Upper lobe of left lung (tissue), 6 donors: Measurements from ENCODE around the gene ULK1. TPM values are rescaled to one million over a fixed set of nuclear protein-coding genes. Genes with fewer than 3 reads are reported as not detected.

ENCODE experiments used
- ATAC-seq, 2 donors: fragments of 200-7000 bp; cut with Tn5 transposase; one replicate each; pipeline ENCODE4 v1.9.1; 2022; ENCODE audit warnings: mild to moderate bottlenecking in 2 of 2, moderate library complexity in 2 of 2; ENCODE audit not compliant: low FRiP score in 2 of 2
- DNase-seq, 2 donors: peaks; one replicate each; pipeline ENCODE4 v3.0.0-alpha.2; 2019 to 2020
- H3K27ac ChIP-seq, 4 donors: fragments of 200-600 bp; sonication (generic); one replicate each; pipeline ENCODE4 v1.5.1; 2016 to 2019
- H3K27me3 ChIP-seq, 4 donors: fragments of 200-600 bp; sonication (generic); one replicate each; pipeline ENCODE4 v1.5.1; 2017 to 2019
- H3K36me3 ChIP-seq, 4 donors: fragments of 200-600 bp; sonication (generic); one replicate each; pipeline ENCODE4 v1.5.1; 2016 to 2019
- H3K4me1 ChIP-seq, 4 donors: fragments of 200-600 bp; sonication (generic); one replicate each; pipeline ENCODE4 v1.5.1; 2018 to 2019
- H3K4me3 ChIP-seq, 4 donors: fragments of 200-600 bp; sonication (generic); one replicate each; pipeline ENCODE4 v1.5.1; 2017 to 2019; ENCODE audit warnings: mild to moderate bottlenecking in 2 of 4, moderate library complexity in 1 of 4
- H3K9me3 ChIP-seq, 4 donors: fragments of 200-600 bp; sonication (generic); one replicate each; pipeline ENCODE4 v1.5.1; 2018 to 2019
- CTCF ChIP-seq, 6 experiments: fragments of 450-650 bp in 4 of 6; fragments of 200-600 bp in 2 of 6; sonication (generic) in 2 of 6; IDR thresholded peaks; one replicate each; pipeline ENCODE4 v1.5.1; 2016 to 2019; ENCODE audit warnings: antibody characterized with exemption in 6 of 6
- EP300 ChIP-seq, 4 donors: sonication (generic); formaldehyde crosslinking; IDR thresholded peaks; one replicate each; pipeline ENCODE4 v1.5.1; 2017; ENCODE audit warnings: antibody characterized with exemption in 4 of 4, control low read depth in 2 of 4
- POLR2A ChIP-seq, 4 donors: fragments of 450-650 bp; IDR thresholded peaks; one replicate each; pipeline ENCODE4 v1.5.1; 2016 to 2017; ENCODE audit warnings: antibody characterized with exemption in 4 of 4, mild to moderate bottlenecking in 2 of 4
- POLR2AphosphoS5 ChIP-seq, 2 donors: sonication (generic); formaldehyde crosslinking; IDR thresholded peaks; one replicate each; pipeline ENCODE4 v1.5.1; 2017; ENCODE audit warnings: antibody characterized with exemption in 2 of 2
- WGBS, 2 donors: methylation state at CpG; one replicate each; pipeline ENCODE4 v1.1.5; 2017 to 2018; 5-methylcytosine and 5-hydroxymethylcytosine counted together
- total RNA-seq, 6 donors: library from RNA; depleted of rRNA in 4 of 6; stranded (reverse); fragments of >200 nt in 4 of 6; gene quantifications; one replicate each; pipeline versions ENCODE4 v1.1.0 to v1.2.1, GENCODE V29; 2016 to 2021
- donor health status: DM: no; HTN: no; CAD: no; lungs with moderate emphysema.
- donor health status: DM: no; HTN: yes; CAD: no; lungs with severe emphysema.

ULK1 gene
- total RNA-seq, 6 donors from 2014 or later = 6.8 to 93.2 (median 40.7) TPM

- peaks cover 32 to 93% (median 79%) of the 10 kb centered on the region in 4 donors for H3K36me3 ChIP-seq
- no peaks in the 10 kb centered on the region for H3K9me3 ChIP-seq
- no peak for TF ChIP-seq POLR2A (IDR thresholded peaks at IDR 0.05)
- TF ChIP-seq POLR2AphosphoS5 (IDR thresholded peaks at IDR 0.05) = no peak
- no peak for TF ChIP-seq EP300 (IDR thresholded peaks at IDR 0.05)
- no peak for TF ChIP-seq CTCF (IDR thresholded peaks at IDR 0.05)
- H3K27me3 ChIP-seq = no peaks in the 10 kb centered on the region
- no peak overlapping the region for H3K27ac ChIP-seq
- WGBS, 2 donors = 93 to 97% methylated on average over 16 to 17 of the region's 18 CpGs
- no peak for ATAC-seq
- peak in 1 of 2 donors; percentile 75 for DNase-seq
- H3K4me3 ChIP-seq = no peak overlapping the region
- H3K4me1 ChIP-seq = peaks cover 0 to 1% (median 0%) of the 10 kb centered on the region in 4 donors
Measured at GRCh38 chr12:131917711-131918306, 23.4 kb downstream of the ULK1 start.

GRCh38 chr12:131918311-131919050 lies 24.1 kb downstream of the ULK1 start:
- WGBS, 2 donors = 92 to 100% methylated on average over 7 to 9 of the region's 20 CpGs
- no peaks in the 10 kb centered on the region for H3K9me3 ChIP-seq
- no peak overlapping the region for H3K4me3 ChIP-seq
- TF ChIP-seq EP300 (IDR thresholded peaks at IDR 0.05) (no peak), CTCF (IDR thresholded peaks at IDR 0.05) (no peak), POLR2AphosphoS5 (IDR thresholded peaks at IDR 0.05) (no peak)
- no peaks in the 10 kb centered on the region for H3K27me3 ChIP-seq
- no peak overlapping the region for H3K27ac ChIP-seq
- peaks cover 32 to 90% (median 75%) of the 10 kb centered on the region in 4 donors for H3K36me3 ChIP-seq
- no peaks in the 10 kb centered on the region for H3K4me1 ChIP-seq
- ATAC-seq (no peak), DNase-seq (no peak)

- H3K27me3 ChIP-seq = no peaks in the 10 kb centered on the region
- no peaks in the 10 kb centered on the region for H3K9me3 ChIP-seq
- TF ChIP-seq EP300 (IDR thresholded peaks at IDR 0.05) (no peak), POLR2AphosphoS5 (IDR thresholded peaks at IDR 0.05) (no peak), POLR2A (IDR thresholded peaks at IDR 0.05) (no peak)
- DNase-seq = no peak
- no peaks in the 10 kb centered on the region for H3K4me1 ChIP-seq
- WGBS, 2 donors = 95% methylated on average over 13 of the region's 19 CpGs; no CpG with 5 or more reads in 1 of the 2 donors
- ATAC-seq = no peak
- H3K27ac ChIP-seq = no peak overlapping the region
- no peak overlapping the region for H3K4me3 ChIP-seq
- peaks cover 32 to 84% (median 70%) of the 10 kb centered on the region in 4 donors for H3K36me3 ChIP-seq
Measured at GRCh38 chr12:131919051-131919347, 24.6 kb downstream of the ULK1 start.

- Histone ChIP-seq H3K4me3 (no peak overlapping the region), H3K4me1 (peaks cover 0 to 3% (median 1%) of the 10 kb centered on the region in 4 donors), H3K27me3 (no peaks in the 10 kb centered on the region), H3K36me3 (peaks cover 29 to 79% (median 64%) of the 10 kb centered on the region in 4 donors), H3K9me3 (no peaks in the 10 kb centered on the region), H3K27ac (no peak overlapping the region)
- no peak for ATAC-seq
- DNase-seq = peak in 1 of 2 donors; percentile 76
- 80 to 95% methylated on average over 2 to 31 of the region's 37 CpGs for WGBS, 2 donors
- TF ChIP-seq POLR2AphosphoS5 (IDR thresholded peaks at IDR 0.05) (no peak), POLR2A (IDR thresholded peaks at IDR 0.05) (no peak), EP300 (IDR thresholded peaks at IDR 0.05) (no peak), CTCF (IDR thresholded peaks at IDR 0.05) (no peak)
Measured at GRCh38 chr12:131919366-131920156, 25.1 kb downstream of the ULK1 start.

- peaks cover 0 to 5% (median 2%) of the 10 kb centered on the region in 4 donors for H3K4me1 ChIP-seq
- WGBS, 2 donors = 95 to 96% methylated on average over 3 to 14 of the region's 14 CpGs
- H3K27me3 ChIP-seq = no peaks in the 10 kb centered on the region
- H3K9me3 ChIP-seq = no peaks in the 10 kb centered on the region
- TF ChIP-seq POLR2A (IDR thresholded peaks at IDR 0.05) (no peak), EP300 (IDR thresholded peaks at IDR 0.05) (no peak), CTCF (IDR thresholded peaks at IDR 0.05) (no peak), POLR2AphosphoS5 (IDR thresholded peaks at IDR 0.05) (no peak)
- no peak overlapping the region for H3K4me3 ChIP-seq
- no peak overlapping the region for H3K27ac ChIP-seq
- no peak for ATAC-seq
- H3K36me3 ChIP-seq = peaks cover 25 to 73% (median 59%) of the 10 kb centered on the region in 4 donors
- no peak for DNase-seq
Measured at GRCh38 chr12:131920157-131920508, 25.7 kb downstream of the ULK1 start.
